Activated CD4-positive, alpha-beta T cell treated with anti-CD3 and anti-CD28 coated beads, Interleukin-2, amount 10 ng/mL, durations not matched to agents 7 days and 5 days (primary cell): ENCODE data around the gene ACTL9. TPM values are rescaled to one million over a fixed set of nuclear protein-coding genes. Genes with fewer than 3 reads are reported as not detected.

Source experiments
- CTCF ChIA-PET: fragments of 350-600 bp; sonication (Branson Sonifier 250); formaldehyde crosslinking; loops from one replicate; lab custom pipeline; 2021; ENCODE audit warnings: antibody characterized with exemption; lab: Charles Lee
- POLR2A ChIA-PET: fragments of 350-600 bp; sonication (Branson Sonifier 250); formaldehyde crosslinking; loops from one replicate; lab custom pipeline; 2021; ENCODE audit warnings: antibody characterized with exemption; lab: Charles Lee
- DNase-seq: peaks from one replicate; pipeline ENCODE4 v3.0.0-alpha.2; 2020
- H3K27ac Mint-ChIP-seq: one replicate; pipeline ENCODE4 v1.8.0; 2021; ENCODE audit warnings: mild to moderate bottlenecking, moderate library complexity, mixed read lengths
- H3K27me3 Mint-ChIP-seq: one replicate; pipeline ENCODE4 v1.8.0; 2021; ENCODE audit warnings: mixed read lengths
- H3K36me3 Mint-ChIP-seq: one replicate; pipeline ENCODE4 v1.8.0; 2021; ENCODE audit warnings: low read depth, mixed read lengths
- H3K4me1 Mint-ChIP-seq: one replicate; pipeline ENCODE4 v1.8.0; 2021; ENCODE audit warnings: mixed read lengths
- H3K4me3 Mint-ChIP-seq: one replicate; pipeline ENCODE4 v1.8.0; 2021; ENCODE audit warnings: mild to moderate bottlenecking, moderate library complexity, mixed read lengths
- H3K9me3 Mint-ChIP-seq: one replicate; pipeline ENCODE4 v1.8.0; 2021; ENCODE audit warnings: mixed read lengths
- total RNA-seq, 2 experiments: library from RNA; stranded (reverse); gene quantifications; one replicate each; pipeline ENCODE4 v1.2.3, GENCODE V29; 2021

Gene ACTL9
- total RNA-seq, 2 experiments from 2014 or later, result not detected

DNA sequence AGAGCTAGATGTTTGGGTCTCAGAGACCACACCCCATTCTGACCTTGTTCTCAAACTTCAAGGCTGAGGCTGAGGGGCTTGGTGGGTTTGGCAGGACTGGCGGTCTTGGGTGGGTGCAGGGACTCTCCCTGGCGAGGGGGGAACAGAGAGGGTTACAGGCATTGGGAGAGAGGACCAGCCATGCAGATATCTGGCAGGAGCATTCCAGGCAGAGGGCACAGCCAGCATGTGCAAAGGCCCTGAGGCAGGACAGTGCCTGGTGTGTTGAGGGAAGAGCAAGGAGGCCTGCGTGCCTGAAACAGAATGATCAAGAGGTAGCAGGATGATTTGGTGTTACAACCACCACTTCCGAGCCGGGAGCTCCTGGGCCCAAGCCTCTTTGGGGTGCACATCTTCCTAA, 40.7 kb downstream of the ACTL9 start:
- Mint-ChIP-seq H3K27ac (no peak overlapping the region), H3K27me3 (peaks cover 6% of the 10 kb centered on the region), H3K4me3 (no peak overlapping the region), H3K9me3 (peaks cover 2% of the 10 kb centered on the region), H3K36me3 (peaks cover 3% of the 10 kb centered on the region), H3K4me1 (peaks cover 43% of the 10 kb centered on the region)
- no peak for DNase-seq
- ChIA-PET POLR2A (no interaction called here), CTCF (interaction anchor here (1.6 kb wide), 1 partner anchor 12 kb away, joined by 5 read pairs; no protein-coding TSS in a partner anchor)

DNA sequence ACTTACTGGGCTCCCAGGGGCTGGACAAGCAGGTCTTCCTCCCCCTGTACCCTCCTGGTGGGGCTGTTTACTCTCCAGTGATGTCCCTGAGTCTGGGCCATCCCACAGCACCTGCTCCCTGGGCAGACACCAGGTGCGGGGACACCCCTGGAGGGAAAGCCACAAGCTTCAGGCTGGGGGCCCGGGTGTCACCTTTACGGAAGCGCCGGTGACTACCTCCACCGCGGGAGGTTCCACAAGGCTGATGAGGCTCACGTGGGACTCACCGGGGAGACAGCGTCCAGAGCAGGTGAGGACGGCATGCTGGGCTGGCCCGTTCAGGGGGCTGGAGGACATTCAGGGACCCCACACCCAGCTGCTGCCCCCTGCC, 43.3 kb downstream of the ACTL9 start:
- Mint-ChIP-seq H3K4me1 (peaks cover 33% of the 10 kb centered on the region), H3K27me3 (peaks cover 11% of the 10 kb centered on the region), H3K27ac (no peak overlapping the region), H3K36me3 (no peaks in the 10 kb centered on the region), H3K4me3 (peak overlapping the region; percentile 0), H3K9me3 (no peaks in the 10 kb centered on the region)
- ChIA-PET POLR2A (interaction anchor here (0.6 kb wide), 1 partner anchor 39 kb away, joined by 4 read pairs; no protein-coding TSS in a partner anchor), CTCF (interaction anchor here (1.0 to 3.9 kb wide), 7 partner anchors 10 to 48 kb away, joined by 3 to 40 read pairs (median 4); no protein-coding TSS in a partner anchor)
- DNase-seq, result peak; percentile 37

DNA sequence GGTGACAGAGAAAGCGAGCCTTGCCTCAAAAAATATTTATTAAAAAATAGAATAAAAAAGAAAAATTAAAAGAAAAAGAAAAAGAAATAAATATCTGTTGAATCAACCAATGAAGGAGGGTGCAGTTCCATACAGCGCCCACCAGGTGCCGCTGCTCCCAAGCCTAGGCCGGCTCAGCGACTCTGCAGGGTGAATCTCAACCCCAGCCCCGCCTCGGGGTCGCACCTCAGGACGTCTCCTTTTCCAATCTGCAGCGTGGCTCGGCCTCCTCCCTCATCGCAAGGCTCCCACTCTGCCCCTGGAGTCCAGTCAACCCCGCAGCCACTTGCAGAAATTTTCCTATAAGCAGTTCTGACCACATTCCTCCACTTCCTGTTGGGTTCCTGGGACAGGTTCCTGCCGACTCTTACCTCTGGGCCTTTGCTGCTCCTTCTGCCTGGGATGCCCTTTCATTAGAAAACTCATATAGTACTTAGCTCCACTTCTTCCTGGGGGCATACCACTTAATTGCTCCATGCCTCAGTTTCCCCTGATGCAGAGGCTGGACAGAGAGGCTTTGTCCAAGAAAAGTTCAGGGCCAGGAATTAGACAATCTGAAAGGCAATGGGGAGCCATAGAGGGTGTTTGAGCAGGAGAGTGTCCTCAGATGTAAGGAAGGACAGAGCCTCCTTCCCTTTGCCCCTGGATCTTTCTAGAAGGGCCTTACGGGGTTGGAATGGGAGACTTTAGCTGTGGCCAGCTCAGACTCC, 43.8 kb downstream of the ACTL9 start:
- peak overlapping the region; percentile 41 for H3K4me3 Mint-ChIP-seq
- H3K4me1 Mint-ChIP-seq, result peaks cover 39% of the 10 kb centered on the region
- ChIA-PET CTCF (interaction anchor here (0.6 to 3.9 kb wide), 10 partner anchors 9 to 60 kb away, joined by 3 to 40 read pairs (median 4); partner anchors contain the start of gene ACTL9), POLR2A (interaction anchor here (0.6 kb wide), 1 partner anchor 39 kb away, joined by 4 read pairs; no protein-coding TSS in a partner anchor)
- H3K27me3 Mint-ChIP-seq, result peaks cover 11% of the 10 kb centered on the region
- H3K27ac Mint-ChIP-seq, result peak overlapping the region; percentile 31
- H3K9me3 Mint-ChIP-seq, result no peaks in the 10 kb centered on the region
- H3K36me3 Mint-ChIP-seq, result no peaks in the 10 kb centered on the region
- DNase-seq, result peak; percentile 71

DNA sequence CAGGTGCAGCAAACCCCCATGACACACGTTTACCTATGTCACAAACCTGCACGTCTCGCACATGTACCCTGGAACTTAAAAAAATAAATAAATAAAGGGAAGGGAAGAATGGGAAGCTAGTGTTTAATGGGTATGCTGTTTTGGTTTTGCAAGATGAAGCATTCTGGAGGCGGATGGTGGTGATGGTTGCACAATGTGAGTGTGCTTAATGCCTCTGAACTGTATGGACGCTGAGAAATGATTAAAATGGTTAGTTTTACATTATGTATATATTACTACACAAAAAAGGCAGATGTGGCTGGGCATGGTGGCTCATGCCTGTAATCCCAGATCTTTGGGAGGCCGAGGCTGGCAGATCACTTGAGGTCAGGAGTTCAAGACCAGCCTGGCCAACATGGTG, 50.4 kb downstream of the ACTL9 start:
- H3K9me3 Mint-ChIP-seq, result no peaks in the 10 kb centered on the region
- CTCF ChIA-PET, result interaction anchor here (1.6 kb wide), 1 partner anchor 46 kb away, joined by 4 read pairs; no protein-coding TSS in a partner anchor
- H3K4me3 Mint-ChIP-seq, result no peak overlapping the region
- no peaks in the 10 kb centered on the region for H3K36me3 Mint-ChIP-seq
- DNase-seq, result no peak
- peaks cover 10% of the 10 kb centered on the region for H3K27me3 Mint-ChIP-seq
- no peak overlapping the region for H3K27ac Mint-ChIP-seq
- POLR2A ChIA-PET, result interaction anchor here (0.6 kb wide), 1 partner anchor 23 kb away, joined by 7 read pairs; no protein-coding TSS in a partner anchor
- peaks cover 11% of the 10 kb centered on the region for H3K4me1 Mint-ChIP-seq

Other genes with a start within 250 kb of the ACTL9 start
- 1 to 10 TPM; 3.8 to 6.7 TPM for gene PRAM1, start 196.2 kb downstream of the ACTL9 start, total RNA-seq
- 10 to 100 TPM; 46.8 to 47.3 TPM for gene ZNF414, start 184.6 kb downstream of the ACTL9 start, total RNA-seq
- 100 to 1,000 TPM; 359 to 366 TPM for gene MYO1F, start 121.4 kb downstream of the ACTL9 start, total RNA-seq
- gene ADAMTS10, start 88.1 kb downstream of the ACTL9 start, total RNA-seq, result 10 to 100 TPM; 10.6 to 15.3 TPM
- gene NFILZ, start 68.2 kb downstream of the ACTL9 start, total RNA-seq, result not detected
- gene OR2Z1, start 22.8 kb upstream of the ACTL9 start, total RNA-seq, result not detected
- 10 to 100 TPM; 19.5 to 21.2 TPM for gene ZNF558, start 133.5 kb upstream of the ACTL9 start, total RNA-seq
- gene MBD3L1, start 133.6 kb upstream of the ACTL9 start, total RNA-seq, result not detected